ENCODE data around the gene FBXL20. TPM values are rescaled to one million over a fixed set of nuclear protein-coding genes. Genes with fewer than 3 reads are reported as not detected.

Gene FBXL20
- total RNA-seq, 1 experiment from 2014 or later = 6.8 TPM

- TF ChIP-seq CTCF (conservative IDR thresholded peaks at IDR 0.05; ENCODE audit: low read depth, low read length) (no peak), EZH2 (IDR thresholded peaks at IDR 0.05; ENCODE audit: borderline replicate concordance, low read depth, low read length, poor library complexity, severe bottlenecking) (no peak)
- no TSS peak for BruUV-seq (replicated peaks)
- Histone ChIP-seq H3K27me3 (replicated peaks; ENCODE audit: insufficient read depth, low read depth, low read length, poor library complexity) (no peaks in the 10 kb centered on the region), H3K9me3 (ENCODE audit: low read depth, low read length, poor library complexity, severe bottlenecking) (no peaks in the 10 kb centered on the region), H3K4me3 (ENCODE audit: low read depth, low read length, poor library complexity, severe bottlenecking) (no peak overlapping the region), H3K36me3 (ENCODE audit: insufficient read depth, low read length, poor library complexity, severe bottlenecking) (no peaks in the 10 kb centered on the region), H3K4me1 (ENCODE audit: insufficient read depth, low read length, poor library complexity, severe bottlenecking) (no peaks in the 10 kb centered on the region), H3K27ac (ENCODE audit: low read depth, low read length, poor library complexity, severe bottlenecking) (no peak overlapping the region)
- ChIA-PET POLR2A (ENCODE audit: low non-redundant PET) (no interaction called here), CTCF (no interaction called here)
- intact Hi-C loops (cut with micrococcal nuclease; ENCODE audit: unreplicated experiment) = no loop called here
- DNase-seq (ENCODE audit: low spot score) = no peak
Measured at GRCh38 chr17:39284685-39285084, 116.7 kb downstream of the FBXL20 start.

- ChIA-PET CTCF (no interaction called here), POLR2A (ENCODE audit: low non-redundant PET) (interaction anchor here (0.6 kb wide), 1 partner anchor 20 kb away, joined by 3 read pairs; no protein-coding TSS in a partner anchor)
- no peaks in the 10 kb centered on the region for H3K36me3 ChIP-seq (ENCODE audit: insufficient read depth, low read length, poor library complexity, severe bottlenecking)
- DNase-seq (ENCODE audit: low spot score) = no peak
- no TSS peak for BruUV-seq (replicated peaks)
- no peaks in the 10 kb centered on the region for H3K9me3 ChIP-seq (ENCODE audit: low read depth, low read length, poor library complexity, severe bottlenecking)
- TF ChIP-seq EZH2 (IDR thresholded peaks at IDR 0.05; ENCODE audit: borderline replicate concordance, low read depth, low read length, poor library complexity, severe bottlenecking) = no peak
- no peak for TF ChIP-seq CTCF (conservative IDR thresholded peaks at IDR 0.05; ENCODE audit: low read depth, low read length)
- no peaks in the 10 kb centered on the region for H3K27me3 ChIP-seq (replicated peaks; ENCODE audit: insufficient read depth, low read depth, low read length, poor library complexity)
- no peak overlapping the region for H3K4me3 ChIP-seq (ENCODE audit: low read depth, low read length, poor library complexity, severe bottlenecking)
- intact Hi-C loops (cut with micrococcal nuclease; ENCODE audit: unreplicated experiment) = no loop called here
- no peak overlapping the region for H3K27ac ChIP-seq (ENCODE audit: low read depth, low read length, poor library complexity, severe bottlenecking)
- H3K4me1 ChIP-seq (ENCODE audit: insufficient read depth, low read length, poor library complexity, severe bottlenecking) = no peaks in the 10 kb centered on the region
Measured at GRCh38 chr17:39283896-39284295, 117.5 kb downstream of the FBXL20 start.

GRCh38 chr17:39283098-39283497 lies 118.3 kb downstream of the FBXL20 start:
- no TSS peak for BruUV-seq (replicated peaks)
- DNase-seq (ENCODE audit: low spot score) = no peak
- no peaks in the 10 kb centered on the region for H3K27me3 ChIP-seq (replicated peaks; ENCODE audit: insufficient read depth, low read depth, low read length, poor library complexity)
- TF ChIP-seq EZH2 (IDR thresholded peaks at IDR 0.05; ENCODE audit: borderline replicate concordance, low read depth, low read length, poor library complexity, severe bottlenecking) (no peak), CTCF (conservative IDR thresholded peaks at IDR 0.05; ENCODE audit: low read depth, low read length) (no peak)
- H3K9me3 ChIP-seq (ENCODE audit: low read depth, low read length, poor library complexity, severe bottlenecking) = no peaks in the 10 kb centered on the region
- CTCF ChIA-PET = interaction anchor here (0.5 kb wide), 1 partner anchor 451 kb away, joined by 7 read pairs; no protein-coding TSS in a partner anchor
- POLR2A ChIA-PET (ENCODE audit: low non-redundant PET) = no interaction called here
- no peaks in the 10 kb centered on the region for H3K36me3 ChIP-seq (ENCODE audit: insufficient read depth, low read length, poor library complexity, severe bottlenecking)
- H3K4me1 ChIP-seq (ENCODE audit: insufficient read depth, low read length, poor library complexity, severe bottlenecking) = no peaks in the 10 kb centered on the region
- no peak overlapping the region for H3K27ac ChIP-seq (ENCODE audit: low read depth, low read length, poor library complexity, severe bottlenecking)
- H3K4me3 ChIP-seq (ENCODE audit: low read depth, low read length, poor library complexity, severe bottlenecking) = no peak overlapping the region
- intact Hi-C loops (cut with micrococcal nuclease; ENCODE audit: unreplicated experiment) = no loop called here

Data from A673 (cell line).